SK-N-SH treated with all-trans-retinoic acid at 6 μM for 48 hours (cell line): Measurements from ENCODE around the gene C15orf40.

ENCODE experiments used
- ATAC-seq: fragments of 200-7000 bp; cut with Tn5 transposase; 3 replicates; pipeline ENCODE4 v1.9.1; 2020; ENCODE audit warnings: mild to moderate bottlenecking, moderate library complexity
- ESRRG ChIP-seq: fragments of 250-450 bp; sonication (Bioruptor Pico); IDR thresholded peaks from 2 replicates; pipeline ENCODE4 v1.6.1; 2021; ENCODE audit warnings: mild to moderate bottlenecking
- GLIS3 ChIP-seq: fragments of 250-450 bp; sonication (Bioruptor Pico); IDR thresholded peaks from 2 replicates; pipeline ENCODE4 v1.5.0; 2020; ENCODE audit warnings: mild to moderate bottlenecking, moderate library complexity
- ISL1 ChIP-seq: fragments of 250-450 bp; sonication (Bioruptor Pico); IDR thresholded peaks from 2 replicates; pipeline ENCODE4 v2.1.2; 2022; ENCODE audit warnings: mild to moderate bottlenecking, moderate library complexity
- OSR1 ChIP-seq: fragments of 250-450 bp; sonication (Bioruptor Pico); IDR thresholded peaks from 2 replicates; pipeline ENCODE4 v1.8.0; 2022; ENCODE audit warnings: moderate library complexity, mild to moderate bottlenecking, inconsistent platforms
- PATZ1 ChIP-seq: fragments of 250-450 bp; sonication (Bioruptor Pico); IDR thresholded peaks from 2 replicates; pipeline ENCODE4 v1.8.0; 2020; ENCODE audit warnings: mild to moderate bottlenecking, moderate library complexity, borderline replicate concordance
- POU6F1 ChIP-seq: fragments of 250-450 bp; sonication (Bioruptor Pico); IDR thresholded peaks from 2 replicates; pipeline ENCODE4 v1.8.0; 2021; ENCODE audit warnings: low read depth, mild to moderate bottlenecking, moderate library complexity, borderline replicate concordance
- PPARA ChIP-seq: fragments of 250-450 bp; sonication (Bioruptor Pico); IDR thresholded peaks from 2 replicates; pipeline ENCODE4 v1.5.0; 2020; ENCODE audit warnings: mild to moderate bottlenecking, borderline replicate concordance
- RARB ChIP-seq: fragments of 250-450 bp; sonication (Bioruptor Pico); IDR thresholded peaks from 2 replicates; pipeline ENCODE4 v1.8.0; 2021; ENCODE audit warnings: mild to moderate bottlenecking, moderate library complexity
- SNAI2 ChIP-seq: fragments of 250-450 bp; sonication (Bioruptor Pico); IDR thresholded peaks from 2 replicates; pipeline ENCODE4 v1.5.0; 2020; ENCODE audit warnings: mild to moderate bottlenecking, moderate library complexity
- TCF4 ChIP-seq: fragments of 250-450 bp; sonication (Bioruptor Pico); IDR thresholded peaks from 2 replicates; pipeline ENCODE4 v1.8.0; 2021; ENCODE audit warnings: mild to moderate bottlenecking, moderate library complexity, borderline replicate concordance
- TOX ChIP-seq: fragments of 250-450 bp; sonication (Bioruptor Pico); IDR thresholded peaks from 2 replicates; pipeline ENCODE4 v1.8.0; 2021; ENCODE audit warnings: mild to moderate bottlenecking, moderate library complexity, borderline replicate concordance
- ZC3H10 ChIP-seq: fragments of 250-450 bp; sonication (Bioruptor Pico); IDR thresholded peaks from 2 replicates; pipeline ENCODE4 v1.5.1; 2021; ENCODE audit warnings: mild to moderate bottlenecking, moderate library complexity
- ZFP30 ChIP-seq: fragments of 450-650 bp; formaldehyde crosslinking; IDR thresholded peaks from 2 replicates; pipeline ENCODE4 v1.5.0; 2022; ENCODE audit warnings: mild to moderate bottlenecking, moderate library complexity
- ZNF565 ChIP-seq: fragments of 450-650 bp; formaldehyde crosslinking; conservative IDR thresholded peaks from 2 replicates; pipeline ENCODE4 v1.5.0; 2020; ENCODE audit warnings: low read depth, mild to moderate bottlenecking, moderate library complexity
- ZNF70 ChIP-seq: fragments of 450-650 bp; formaldehyde crosslinking; IDR thresholded peaks from 2 replicates; pipeline ENCODE4 v1.5.0; 2020; ENCODE audit warnings: mild to moderate bottlenecking, moderate library complexity
- TF ChIP-seq, protein P1 (sequence below): fragments of 250-450 bp; sonication (Bioruptor Pico); IDR thresholded peaks from 2 replicates; pipeline ENCODE4 v1.5.1; 2021; ENCODE audit warnings: mild to moderate bottlenecking, moderate library complexity
- TF ChIP-seq, protein P2 (sequence below): fragments of 250-450 bp; sonication (Bioruptor Pico); IDR thresholded peaks from 2 replicates; pipeline ENCODE4 v1.5.1; 2020; ENCODE audit warnings: low read depth, mild to moderate bottlenecking, moderate library complexity
- TF ChIP-seq, protein P3 (sequence below): fragments of 250-450 bp; sonication (Bioruptor Pico); IDR thresholded peaks from 2 replicates; pipeline ENCODE4 v1.5.0; 2020; ENCODE audit warnings: mild to moderate bottlenecking, moderate library complexity

C15orf40 gene

GRCh38 chr15:82960766-82961165 is 50.7 kb downstream of the C15orf40 start:
- ATAC-seq, result no peak
- TF ChIP-seq ISL1 (CRISPR knock-in tag) (no peak), SNAI2 (CRISPR knock-in tag) (no peak), ZNF565 (CRISPR knock-in tag) (no peak), TCF4 (no peak)

GRCh38 chr15:82959423-82959822 is 52.0 kb downstream of the C15orf40 start:
- TF ChIP-seq RARB (CRISPR knock-in tag) (no peak), POU6F1 (CRISPR knock-in tag) (no peak), ISL1 (CRISPR knock-in tag) (no peak), ESRRG (CRISPR knock-in tag) (no peak), PPARA (no peak), ZFP30 (no peak), OSR1 (CRISPR knock-in tag) (no peak), TCF4 (no peak), TOX (CRISPR knock-in tag) (no peak), ZNF565 (CRISPR knock-in tag) (no peak), ZC3H10 (no peak), SNAI2 (CRISPR knock-in tag) (no peak), ZNF70 (CRISPR knock-in tag) (no peak), PATZ1 (no peak)
- TF ChIP-seq, protein P1, sequence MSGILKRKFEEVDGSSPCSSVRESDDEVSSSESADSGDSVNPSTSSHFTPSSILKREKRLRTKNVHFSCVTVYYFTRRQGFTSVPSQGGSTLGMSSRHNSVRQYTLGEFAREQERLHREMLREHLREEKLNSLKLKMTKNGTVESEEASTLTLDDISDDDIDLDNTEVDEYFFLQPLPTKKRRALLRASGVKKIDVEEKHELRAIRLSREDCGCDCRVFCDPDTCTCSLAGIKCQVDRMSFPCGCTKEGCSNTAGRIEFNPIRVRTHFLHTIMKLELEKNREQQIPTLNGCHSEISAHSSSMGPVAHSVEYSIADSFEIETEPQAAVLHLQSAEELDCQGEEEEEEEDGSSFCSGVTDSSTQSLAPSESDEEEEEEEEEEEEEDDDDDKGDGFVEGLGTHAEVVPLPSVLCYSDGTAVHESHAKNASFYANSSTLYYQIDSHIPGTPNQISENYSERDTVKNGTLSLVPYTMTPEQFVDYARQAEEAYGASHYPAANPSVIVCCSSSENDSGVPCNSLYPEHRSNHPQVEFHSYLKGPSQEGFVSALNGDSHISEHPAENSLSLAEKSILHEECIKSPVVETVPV (CRISPR knock-in tag), result no peak
- TF ChIP-seq, protein P2, sequence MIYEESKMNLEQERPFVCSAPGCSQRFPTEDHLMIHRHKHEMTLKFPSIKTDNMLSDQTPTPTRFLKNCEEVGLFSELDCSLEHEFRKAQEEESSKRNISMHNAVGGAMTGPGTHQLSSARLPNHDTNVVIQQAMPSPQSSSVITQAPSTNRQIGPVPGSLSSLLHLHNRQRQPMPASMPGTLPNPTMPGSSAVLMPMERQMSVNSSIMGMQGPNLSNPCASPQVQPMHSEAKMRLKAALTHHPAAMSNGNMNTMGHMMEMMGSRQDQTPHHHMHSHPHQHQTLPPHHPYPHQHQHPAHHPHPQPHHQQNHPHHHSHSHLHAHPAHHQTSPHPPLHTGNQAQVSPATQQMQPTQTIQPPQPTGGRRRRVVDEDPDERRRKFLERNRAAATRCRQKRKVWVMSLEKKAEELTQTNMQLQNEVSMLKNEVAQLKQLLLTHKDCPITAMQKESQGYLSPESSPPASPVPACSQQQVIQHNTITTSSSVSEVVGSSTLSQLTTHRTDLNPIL (CRISPR knock-in tag), result no peak
- no peak for ATAC-seq

DNA sequence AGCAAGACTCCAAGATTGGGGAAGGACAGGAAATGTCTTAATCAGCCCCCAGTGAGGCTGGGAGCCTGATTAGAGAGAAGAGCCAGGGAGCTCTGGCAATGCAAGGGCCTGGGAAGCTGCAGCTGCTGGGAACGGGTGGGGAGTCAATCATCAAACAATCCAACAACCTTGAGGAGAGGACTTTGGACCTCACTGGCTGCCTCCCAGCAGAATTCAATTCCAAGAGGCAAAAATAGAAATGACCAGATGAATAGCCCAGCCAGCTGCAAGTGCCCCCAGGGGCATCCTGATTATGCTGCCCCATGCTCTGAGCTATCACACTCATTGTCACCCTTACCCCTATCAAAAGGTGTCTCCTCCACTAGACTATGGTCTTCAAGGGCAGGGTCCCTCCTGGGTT is 52.8 kb downstream of the C15orf40 start:
- TF ChIP-seq TOX (CRISPR knock-in tag) (no peak), OSR1 (CRISPR knock-in tag) (no peak), GLIS3 (no peak), ISL1 (CRISPR knock-in tag) (no peak), TCF4 (no peak), ESRRG (CRISPR knock-in tag) (no peak)
- TF ChIP-seq, protein P2 (CRISPR knock-in tag), result no peak
- TF ChIP-seq, protein P3, sequence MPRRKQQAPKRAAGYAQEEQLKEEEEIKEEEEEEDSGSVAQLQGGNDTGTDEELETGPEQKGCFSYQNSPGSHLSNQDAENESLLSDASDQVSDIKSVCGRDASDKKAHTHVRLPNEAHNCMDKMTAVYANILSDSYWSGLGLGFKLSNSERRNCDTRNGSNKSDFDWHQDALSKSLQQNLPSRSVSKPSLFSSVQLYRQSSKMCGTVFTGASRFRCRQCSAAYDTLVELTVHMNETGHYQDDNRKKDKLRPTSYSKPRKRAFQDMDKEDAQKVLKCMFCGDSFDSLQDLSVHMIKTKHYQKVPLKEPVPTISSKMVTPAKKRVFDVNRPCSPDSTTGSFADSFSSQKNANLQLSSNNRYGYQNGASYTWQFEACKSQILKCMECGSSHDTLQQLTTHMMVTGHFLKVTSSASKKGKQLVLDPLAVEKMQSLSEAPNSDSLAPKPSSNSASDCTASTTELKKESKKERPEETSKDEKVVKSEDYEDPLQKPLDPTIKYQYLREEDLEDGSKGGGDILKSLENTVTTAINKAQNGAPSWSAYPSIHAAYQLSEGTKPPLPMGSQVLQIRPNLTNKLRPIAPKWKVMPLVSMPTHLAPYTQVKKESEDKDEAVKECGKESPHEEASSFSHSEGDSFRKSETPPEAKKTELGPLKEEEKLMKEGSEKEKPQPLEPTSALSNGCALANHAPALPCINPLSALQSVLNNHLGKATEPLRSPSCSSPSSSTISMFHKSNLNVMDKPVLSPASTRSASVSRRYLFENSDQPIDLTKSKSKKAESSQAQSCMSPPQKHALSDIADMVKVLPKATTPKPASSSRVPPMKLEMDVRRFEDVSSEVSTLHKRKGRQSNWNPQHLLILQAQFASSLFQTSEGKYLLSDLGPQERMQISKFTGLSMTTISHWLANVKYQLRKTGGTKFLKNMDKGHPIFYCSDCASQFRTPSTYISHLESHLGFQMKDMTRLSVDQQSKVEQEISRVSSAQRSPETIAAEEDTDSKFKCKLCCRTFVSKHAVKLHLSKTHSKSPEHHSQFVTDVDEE (CRISPR knock-in tag), result no peak
- no peak for ATAC-seq
